Heart left ventricle (tissue), 13 donors: ENCODE measurements around the gene ACAP1.

Experiments used
- POLR2A ChIP-seq, 2 donors: fragments of 450-650 bp; IDR thresholded peaks; one replicate each; pipeline ENCODE4 v1.6.1; 2017; ENCODE audit warnings: antibody characterized with exemption in 2 of 2, mild to moderate bottlenecking in 2 of 2, moderate library complexity in 2 of 2
- TF ChIP-seq, protein P1 (sequence below), 12 donors: fragments of 200-600 bp; sonication (generic) in 4 of 12; IDR thresholded peaks; one replicate each; pipeline versions ENCODE4 v1.5.0 to v1.8.0; 2018 to 2022; ENCODE audit warnings: antibody characterized with exemption in 12 of 12, mild to moderate bottlenecking in 5 of 12
- donor health status: ischemic (EF 13 %, LVEDD 7.1; RV severe dilation, severe dysfunction).
- donor health status: DM: no; HTN: yes; CAD: no.
- donor health status: DM: no; HTN: no; CAD: no.
- donor health status: ischemic (EF 25% LVEDD 6.9; RV normal size, moderate dysfunction).
- donor health status: ischemic (EF 25% LVEDD 5.7; RV mildly dilated, moderate dysfunction).
- donor health status: ischemic (EF 35%, LVEDD 5.7; RV mildly dilated, moderate dysfunction).
- donor health status: nonischemic (EF 11% LVEDD 7.7; RV severe dilation, severe dysfunction).
- donor health status: DM: yes; HTN: yes; CAD: no.
- donor health status: PGD.
- donor health status: ischemic (EF 29% LVEDD 5.4; RV normal size, mild dysfunction).
- donor health status: nonischemic (EF 23%, LVEDD 6.1; RV moderate dilation, normal function).

DNA sequence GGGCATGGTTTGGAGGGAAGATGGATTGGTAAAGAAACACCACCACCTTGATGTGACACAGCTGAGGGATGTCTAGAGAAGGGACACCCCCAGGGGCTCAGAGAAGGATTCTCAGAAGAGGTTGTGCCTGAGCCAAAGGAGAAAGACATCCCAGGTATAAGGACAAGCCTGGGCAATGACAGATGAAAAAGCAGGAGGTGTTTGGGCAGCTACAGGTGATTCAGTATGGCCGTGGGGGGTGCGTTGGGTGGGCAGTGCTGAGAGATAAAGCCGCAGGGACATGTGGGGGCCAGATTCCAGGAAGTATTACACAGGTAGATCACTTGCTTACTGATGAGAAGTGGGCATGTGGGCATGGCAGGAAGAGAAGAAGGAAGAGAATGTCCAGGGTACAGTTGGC lies 25.6 kb downstream of the ACAP1 start:
- no peak for TF ChIP-seq POLR2A (IDR thresholded peaks at IDR 0.05)
- TF ChIP-seq, protein P1, sequence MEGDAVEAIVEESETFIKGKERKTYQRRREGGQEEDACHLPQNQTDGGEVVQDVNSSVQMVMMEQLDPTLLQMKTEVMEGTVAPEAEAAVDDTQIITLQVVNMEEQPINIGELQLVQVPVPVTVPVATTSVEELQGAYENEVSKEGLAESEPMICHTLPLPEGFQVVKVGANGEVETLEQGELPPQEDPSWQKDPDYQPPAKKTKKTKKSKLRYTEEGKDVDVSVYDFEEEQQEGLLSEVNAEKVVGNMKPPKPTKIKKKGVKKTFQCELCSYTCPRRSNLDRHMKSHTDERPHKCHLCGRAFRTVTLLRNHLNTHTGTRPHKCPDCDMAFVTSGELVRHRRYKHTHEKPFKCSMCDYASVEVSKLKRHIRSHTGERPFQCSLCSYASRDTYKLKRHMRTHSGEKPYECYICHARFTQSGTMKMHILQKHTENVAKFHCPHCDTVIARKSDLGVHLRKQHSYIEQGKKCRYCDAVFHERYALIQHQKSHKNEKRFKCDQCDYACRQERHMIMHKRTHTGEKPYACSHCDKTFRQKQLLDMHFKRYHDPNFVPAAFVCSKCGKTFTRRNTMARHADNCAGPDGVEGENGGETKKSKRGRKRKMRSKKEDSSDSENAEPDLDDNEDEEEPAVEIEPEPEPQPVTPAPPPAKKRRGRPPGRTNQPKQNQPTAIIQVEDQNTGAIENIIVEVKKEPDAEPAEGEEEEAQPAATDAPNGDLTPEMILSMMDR (IDR thresholded peaks at IDR 0.05): no peak
